ENCODE data around the gene SLC8A1.

Gene SLC8A1

DNA sequence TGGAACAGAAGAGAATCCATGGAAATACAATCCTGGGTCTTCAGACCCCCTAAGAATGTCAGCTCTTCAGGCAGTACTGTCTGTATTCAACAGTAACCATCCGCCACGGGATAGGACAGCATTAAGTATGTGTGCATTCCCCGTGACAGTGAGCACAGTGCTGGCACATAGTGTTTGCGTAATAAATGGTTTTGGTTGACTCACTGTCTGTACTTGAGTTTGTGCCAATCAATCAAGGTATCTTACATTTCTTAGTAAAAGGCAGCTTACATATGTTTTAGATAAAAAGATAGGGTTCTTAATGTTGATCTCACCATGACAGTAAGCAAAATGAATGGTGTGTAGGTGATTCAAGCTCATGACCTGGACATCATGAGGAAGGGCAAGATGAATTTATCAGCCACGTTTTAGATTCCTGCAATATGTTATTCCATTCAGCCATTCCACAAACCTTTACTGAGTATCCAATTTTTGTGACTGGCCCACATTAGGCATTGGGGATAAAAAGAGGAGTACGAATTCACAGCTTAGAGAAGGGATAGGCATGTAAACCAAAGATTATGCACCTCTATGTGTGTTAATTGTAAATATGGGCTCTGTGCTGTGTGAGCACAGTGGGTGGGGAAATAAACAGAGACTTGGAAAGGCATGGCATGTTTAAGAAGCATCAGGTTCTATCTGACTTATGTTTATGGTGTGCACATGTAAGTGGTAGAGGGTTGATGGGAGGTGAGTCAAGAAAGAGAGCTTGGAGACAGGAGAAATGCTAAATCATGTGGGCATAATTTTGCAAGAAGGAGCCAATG lies 258.8 kb downstream of the SLC8A1 start:
- no peak for DNase-seq (ENCODE audit: low spot score)

DNA sequence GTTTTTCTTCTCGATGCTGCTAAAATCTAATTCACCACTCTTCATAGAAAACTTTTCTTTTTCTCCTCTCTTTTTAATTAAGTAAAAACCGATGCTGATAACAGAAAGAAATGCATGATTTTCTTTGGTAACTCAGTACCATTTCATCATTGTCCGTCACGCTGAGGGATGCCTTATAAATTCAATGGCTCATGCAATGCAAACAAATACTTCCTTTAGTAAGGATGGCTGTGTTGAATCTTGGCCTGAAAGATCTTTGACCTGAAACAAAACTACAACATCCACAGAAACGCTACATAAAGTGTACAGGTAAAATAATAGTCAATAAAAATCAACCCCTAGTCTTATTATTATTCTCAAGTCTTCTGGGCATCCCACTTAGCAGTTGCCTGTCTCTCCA lies 261.4 kb downstream of the SLC8A1 start:
- no peak for DNase-seq (ENCODE audit: low spot score)

DNA sequence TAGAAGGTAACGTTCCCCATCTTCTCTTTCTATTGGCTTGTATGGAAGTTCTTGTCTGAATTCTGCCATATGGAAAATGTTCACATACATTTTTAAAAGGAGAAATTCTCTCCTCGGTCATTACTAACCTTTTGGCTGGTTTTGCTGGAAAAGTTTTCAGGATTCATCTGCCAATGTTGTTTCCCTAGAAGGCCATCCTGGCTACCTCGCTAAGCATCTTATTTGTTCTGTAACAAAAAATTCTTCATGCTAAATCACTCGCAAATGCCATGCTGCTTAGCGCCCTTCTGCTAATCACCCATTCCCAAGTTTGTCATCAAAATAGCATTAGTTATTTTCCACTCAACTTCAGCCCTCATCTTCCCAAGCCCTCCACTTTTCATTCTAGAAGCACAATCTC lies 262.0 kb downstream of the SLC8A1 start:
- DNase-seq (ENCODE audit: low spot score) = no peak

GRCh38 chr2:40187054-40187453 lies 264.8 kb downstream of the SLC8A1 start:
- no peak for DNase-seq (ENCODE audit: low spot score)

GRCh38 chr2:40184551-40184950 lies 267.3 kb downstream of the SLC8A1 start:
- no peak for DNase-seq (ENCODE audit: low spot score)

GRCh38 chr2:40181855-40182254 lies 270.0 kb downstream of the SLC8A1 start:
- DNase-seq (ENCODE audit: low spot score) = no peak

DNA sequence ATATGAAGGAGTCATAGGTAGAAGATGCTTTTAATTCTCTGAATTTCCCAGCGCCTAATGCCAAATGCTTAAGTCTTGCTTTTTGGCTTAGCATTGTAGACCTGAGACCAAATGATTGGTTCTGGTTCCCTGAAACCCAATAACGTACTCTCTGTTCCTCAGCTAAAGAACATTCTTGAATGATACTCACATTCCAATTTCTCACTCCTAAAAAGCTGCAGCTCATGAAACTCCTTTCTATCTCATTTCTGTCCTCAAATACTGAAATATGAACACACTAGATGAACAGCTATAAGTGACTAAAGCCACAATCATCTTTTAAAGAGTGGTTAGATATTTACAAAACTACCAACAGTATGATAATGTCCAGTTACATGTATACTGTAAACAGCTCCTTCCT lies 272.1 kb downstream of the SLC8A1 start:
- no peak for DNase-seq (ENCODE audit: low spot score)

DNA sequence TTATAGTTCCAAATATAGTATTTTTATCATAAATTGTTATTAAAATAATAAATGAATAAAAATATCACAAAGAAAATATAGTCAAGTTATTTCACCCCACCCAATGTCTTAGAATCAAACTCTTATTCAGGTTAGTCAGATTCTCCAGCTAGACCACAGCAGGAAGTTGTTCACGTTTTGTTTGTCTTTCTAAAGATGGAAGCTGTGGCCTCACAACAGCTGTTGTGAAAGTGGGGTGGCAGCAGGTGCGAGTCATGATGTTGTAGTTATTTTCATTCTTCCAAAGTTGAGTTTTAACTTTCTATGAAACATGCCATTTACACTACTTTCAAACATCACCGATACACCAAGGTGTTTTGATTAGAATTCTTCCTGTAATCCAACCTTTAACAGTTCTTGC lies 272.9 kb downstream of the SLC8A1 start:
- no peak for DNase-seq (ENCODE audit: low spot score)

GRCh38 chr2:40178171-40178778 lies 273.6 kb downstream of the SLC8A1 start:
- no peak for DNase-seq (ENCODE audit: low spot score)

DNA sequence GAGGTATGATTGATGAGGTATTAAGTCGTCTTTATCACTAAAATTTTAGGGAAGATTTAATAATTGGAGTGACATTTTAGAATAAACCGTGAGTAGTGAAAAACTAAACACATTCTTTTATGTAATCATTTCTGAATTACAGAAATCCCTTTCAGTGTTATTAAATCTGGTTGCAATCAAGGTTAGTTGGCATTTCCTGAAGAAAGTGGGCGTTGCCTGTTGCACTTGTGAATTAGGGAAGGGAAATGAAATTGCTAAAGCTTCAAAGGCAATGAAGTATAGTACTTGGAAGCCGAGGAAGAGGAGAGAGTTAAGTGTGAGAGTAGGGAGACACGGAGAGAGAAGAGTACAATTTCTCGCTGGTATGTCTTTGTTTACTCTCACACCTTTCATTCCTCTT lies 274.5 kb downstream of the SLC8A1 start:
- DNase-seq (ENCODE audit: low spot score) = no peak

DNA sequence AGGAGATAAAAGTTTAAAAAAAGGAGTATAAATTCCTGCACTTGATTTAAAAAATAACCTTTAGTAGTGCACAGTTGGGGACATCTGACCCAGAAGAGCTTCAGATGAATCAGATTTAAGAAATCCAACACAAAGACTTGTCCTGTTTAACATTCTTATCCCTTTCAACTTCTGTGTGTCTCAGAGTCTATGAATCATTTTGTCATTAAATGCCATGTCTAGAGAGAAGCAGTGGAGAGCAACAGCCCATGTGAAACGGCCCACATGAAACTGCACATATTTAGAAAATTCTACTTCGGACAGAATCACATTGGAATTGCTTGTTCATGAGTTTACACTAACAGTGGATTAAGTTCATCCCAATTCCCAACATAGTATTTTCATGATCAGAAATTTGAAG lies 278.6 kb downstream of the SLC8A1 start:
- no peak for DNase-seq (ENCODE audit: low spot score)

GRCh38 chr2:40169856-40170255 lies 282.0 kb downstream of the SLC8A1 start:
- no peak for DNase-seq (ENCODE audit: low spot score)

DNA sequence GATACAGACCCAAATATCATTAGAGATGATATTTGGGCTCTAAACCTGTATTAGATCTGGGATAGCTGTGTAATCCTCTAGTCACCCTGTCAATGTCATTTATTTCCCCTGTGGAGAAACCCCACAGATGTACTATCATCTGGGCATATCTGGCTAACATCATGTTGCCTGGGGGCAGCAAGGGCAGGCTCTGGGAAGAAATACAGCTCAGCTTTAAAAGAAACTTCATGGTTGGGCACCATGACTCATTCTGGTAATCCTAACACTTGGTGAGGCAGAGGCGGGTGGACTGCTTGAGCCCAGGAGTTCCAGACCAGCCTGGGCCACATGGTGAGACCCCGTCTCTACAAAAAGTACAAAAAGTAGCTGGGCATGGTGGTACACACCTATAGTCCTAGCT lies 282.5 kb downstream of the SLC8A1 start:
- DNase-seq (ENCODE audit: low spot score) = no peak

DNA sequence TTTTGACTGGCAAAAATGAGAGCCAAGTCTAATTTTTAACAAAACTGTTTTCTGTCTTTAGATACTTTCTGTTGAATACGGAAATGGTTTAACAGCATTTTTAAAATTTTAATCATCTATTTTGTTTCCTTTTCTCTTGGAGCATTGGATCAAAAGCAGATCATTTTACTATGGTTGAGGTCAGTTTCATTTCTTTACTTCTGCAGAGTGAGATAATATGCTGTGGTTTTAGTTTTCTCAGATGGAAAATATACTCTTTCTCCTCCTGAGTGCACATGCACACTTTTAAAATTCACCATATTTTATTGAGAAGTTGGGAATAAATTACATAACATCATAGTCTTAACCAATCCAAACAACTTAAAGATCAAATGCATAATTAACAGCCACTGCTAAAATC lies 283.3 kb downstream of the SLC8A1 start:
- DNase-seq (ENCODE audit: low spot score) = no peak

DNA sequence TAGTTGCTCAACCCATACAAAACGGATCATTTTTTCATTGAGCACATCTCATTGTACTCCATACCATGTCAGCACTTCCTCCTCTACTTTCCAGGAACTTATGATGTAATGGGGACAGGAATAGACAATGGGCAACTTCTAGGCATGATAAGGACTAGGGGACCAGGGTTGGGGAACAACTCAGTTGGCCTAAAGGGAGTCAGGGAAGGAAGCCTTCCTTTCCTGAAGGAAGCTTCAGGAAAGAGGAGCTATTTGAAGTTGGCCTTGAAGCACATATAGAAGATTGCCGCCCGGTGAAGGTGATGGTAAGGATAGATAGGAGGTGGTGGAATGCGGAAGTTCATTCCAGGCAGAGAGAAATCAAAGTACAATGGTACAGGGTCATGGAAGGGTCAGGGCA lies 283.9 kb downstream of the SLC8A1 start:
- no peak for DNase-seq (ENCODE audit: low spot score)

DNA sequence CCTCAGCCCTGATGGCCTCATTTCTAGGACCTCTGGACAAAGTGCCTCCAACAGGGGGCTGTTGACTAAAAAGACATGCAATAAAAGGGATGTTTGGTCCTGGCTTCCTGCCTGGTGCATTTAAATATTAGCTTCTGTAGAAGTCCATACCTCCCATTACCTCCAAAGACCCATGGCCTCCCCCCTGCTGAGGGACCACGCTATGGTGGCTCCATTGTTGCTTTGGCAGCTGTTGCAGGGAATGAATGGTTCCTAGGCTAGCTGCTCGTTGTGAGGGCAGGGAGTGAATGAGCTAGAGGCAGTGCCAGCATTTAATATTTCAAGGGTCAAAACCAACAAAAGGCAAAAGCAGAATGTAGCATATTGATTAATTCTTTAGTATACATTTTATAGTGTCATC lies 285.9 kb downstream of the SLC8A1 start:
- DNase-seq (ENCODE audit: low spot score) = no peak

DNA sequence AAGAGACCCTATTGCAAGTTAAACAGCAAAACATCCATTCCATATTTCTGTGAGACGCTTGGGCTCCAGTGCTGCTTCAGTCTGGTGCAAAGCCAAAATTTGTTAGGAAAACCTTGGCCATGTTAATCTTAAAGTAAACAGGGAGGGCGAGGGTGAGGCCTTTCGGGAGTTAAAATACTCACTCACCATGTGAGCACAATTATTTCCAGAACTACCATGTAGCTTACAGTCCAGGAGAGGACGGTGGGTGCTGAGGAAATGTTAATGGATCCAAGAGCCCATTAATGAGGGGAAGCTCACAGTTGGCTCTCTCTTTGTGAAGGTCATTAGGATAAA lies 286.4 kb downstream of the SLC8A1 start:
- no peak for DNase-seq (ENCODE audit: low spot score)

GRCh38 chr2:40164736-40165508 lies 287.0 kb downstream of the SLC8A1 start:
- no peak for DNase-seq (ENCODE audit: low spot score)

- no peak for DNase-seq (ENCODE audit: low spot score)
These were observed 289.9 kb downstream of the SLC8A1 start for GRCh38 chr2:40161986-40162385.

DNA sequence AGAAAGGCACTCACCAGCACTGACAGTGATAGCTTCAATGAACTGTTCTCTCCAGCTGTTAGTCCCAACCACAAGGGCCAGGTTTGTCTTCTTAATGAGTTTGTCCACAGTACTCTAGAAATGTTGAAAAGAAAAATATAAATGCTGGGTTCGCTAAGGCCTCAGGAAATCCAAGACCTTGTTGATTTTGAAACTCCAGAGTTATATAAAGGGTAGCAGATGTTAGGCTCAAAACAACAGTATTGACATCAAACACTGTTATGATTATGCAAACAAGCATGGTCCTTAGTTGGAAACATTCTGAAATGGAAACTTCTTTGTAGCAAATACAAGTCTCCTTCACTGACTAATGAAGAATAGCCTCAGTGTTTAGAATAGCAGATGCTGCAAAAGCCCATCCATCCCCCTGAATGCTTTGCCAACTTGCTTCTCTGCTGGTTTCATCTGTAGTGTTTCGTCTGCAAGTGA lies 291.1 kb downstream of the SLC8A1 start:
- peak; percentile 15 for DNase-seq (ENCODE audit: low spot score)

DNA sequence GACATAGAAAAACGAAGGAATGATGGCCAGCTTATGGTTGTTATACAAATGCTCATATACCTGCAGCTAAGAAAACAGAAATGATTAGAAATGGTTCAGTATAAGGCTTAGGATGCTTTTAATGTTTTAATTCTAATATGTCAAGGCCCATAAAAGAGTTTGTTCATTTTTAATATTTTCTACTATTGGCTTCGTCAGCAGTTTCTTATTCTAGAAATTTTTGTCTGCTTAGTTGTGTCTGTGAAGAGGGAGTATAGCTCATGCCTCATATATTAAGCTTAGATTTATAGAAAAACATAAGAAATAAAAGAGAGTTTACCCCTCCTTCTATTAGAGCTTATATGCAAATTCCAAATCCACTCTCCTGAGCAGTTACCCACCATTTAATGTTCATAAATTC lies 292.6 kb downstream of the SLC8A1 start:
- no peak for DNase-seq (ENCODE audit: low spot score)

- no peak for DNase-seq (ENCODE audit: low spot score)
These were observed 293.1 kb downstream of the SLC8A1 start for GRCh38 chr2:40158781-40159180.

DNA sequence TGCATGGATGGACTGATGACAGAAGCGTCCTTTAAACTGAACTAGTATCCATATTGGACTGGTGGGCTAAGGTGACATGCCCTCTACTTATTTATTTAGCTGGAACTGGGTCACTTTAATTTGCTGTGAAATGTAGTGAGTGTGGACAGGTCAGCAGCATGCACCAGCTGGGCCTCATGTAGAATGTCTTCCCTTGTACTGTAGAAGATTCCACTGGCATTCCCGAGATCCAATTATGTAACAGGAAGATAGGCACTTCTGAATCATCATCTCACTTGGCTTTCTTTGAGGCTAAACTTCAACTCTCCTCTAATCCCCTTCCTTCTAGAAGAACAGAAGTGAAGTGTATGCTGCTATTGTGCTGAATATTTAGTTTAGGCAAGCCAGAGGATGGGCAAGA lies 296.2 kb downstream of the SLC8A1 start:
- no peak for DNase-seq (ENCODE audit: low spot score)
